Measurements from ENCODE around the gene RNF212.

GRCh38 chr4:1035510-1035909, 77.9 kb downstream of the RNF212 start:
- TF ChIP-seq FIP1L1 (IDR thresholded peaks at IDR 0.05; ENCODE audit: low read depth, low read length, poor library complexity, severe bottlenecking) (no peak), CHD2 (IDR thresholded peaks at IDR 0.05; ENCODE audit: low read depth, low read length) (no peak), TAF1 (IDR thresholded peaks at IDR 0.05; ENCODE audit: control insufficient read depth, extremely low read depth, insufficient read depth, low read length, severe bottlenecking) (no peak), HSF4 (CRISPR knock-in tag; IDR thresholded peaks at IDR 0.05; ENCODE audit: borderline replicate concordance) (no peak), CREM (IDR thresholded peaks at IDR 0.05; ENCODE audit: low read depth) (no peak), CREB5 (CRISPR knock-in tag; IDR thresholded peaks at IDR 0.05) (no peak), EP400 (IDR thresholded peaks at IDR 0.05) (no peak), ZNF23 (CRISPR knock-in tag; IDR thresholded peaks at IDR 0.05) (no peak), NCOA1 (IDR thresholded peaks at IDR 0.05; ENCODE audit: low read depth) (no peak), ZNF274 (IDR thresholded peaks at IDR 0.05; ENCODE audit: borderline replicate concordance, low read depth, low read length) (no peak), ELF1 (tag; IDR thresholded peaks at IDR 0.05) (no peak), TEAD4 (IDR thresholded peaks at IDR 0.05; ENCODE audit: low read length) (no peak), TEAD4 (CRISPR knock-in tag; IDR thresholded peaks at IDR 0.05; ENCODE audit: borderline replicate concordance) (no peak), CEBPB (tag; IDR thresholded peaks at IDR 0.05) (no peak)

Data from K562 (cell line).